HepG2 (cell line): ENCODE results near the gene SEC16A. TPM values are rescaled to one million over a fixed set of nuclear protein-coding genes. Genes with fewer than 3 reads are reported as not detected.

Source experiments
- HBP1 ChIP-seq: IDR thresholded peaks from 2 replicates; pipeline ENCODE4 v1.6.1; 2016; ENCODE audit warnings: low read depth, control low read depth
- KDM5B ChIP-seq: sonication (generic); formaldehyde crosslinking; IDR thresholded peaks from 2 replicates; pipeline ENCODE4 v1.4.0; 2020; ENCODE audit warnings: missing genetic modification reagents, mild to moderate bottlenecking, borderline replicate concordance
- MAFG ChIP-seq: sonication (generic); formaldehyde crosslinking; IDR thresholded peaks from 2 replicates; pipeline ENCODE4 v1.5.1; 2020; ENCODE audit warnings: mild to moderate bottlenecking, missing genetic modification reagents
- MYPOP ChIP-seq: sonication (generic); formaldehyde crosslinking; IDR thresholded peaks from 2 replicates; pipeline ENCODE4 v1.8.1; 2023; ENCODE audit warnings: mild to moderate bottlenecking, moderate library complexity, missing genetic modification reagents
- SKIL ChIP-seq: sonication (generic); formaldehyde crosslinking; IDR thresholded peaks from 2 replicates; pipeline ENCODE4 v1.8.0; 2022; ENCODE audit warnings: missing genetic modification reagents, mild to moderate bottlenecking, moderate library complexity, borderline replicate concordance
- ZFP82 ChIP-seq: sonication (generic); formaldehyde crosslinking; IDR thresholded peaks from 2 replicates; pipeline ENCODE4 v1.5.1; 2020; ENCODE audit warnings: mild to moderate bottlenecking, missing genetic modification reagents, borderline replicate concordance
- ZNF142 ChIP-seq: sonication (generic); formaldehyde crosslinking; IDR thresholded peaks from 2 replicates; pipeline ENCODE4 v1.4.0; 2020; ENCODE audit warnings: missing genetic modification reagents
- polyA plus RNA-seq, 8 experiments: library from polyadenylated mRNA; depleted of rRNA in 3 of 8; stranded (reverse) in 7 of 8; unstranded in 1 of 8; fragments of >200 nt; fragmentation: Illumina TruSeq in 4 of 8; extraction: Trizol in 4 of 8; gene quantifications; 2 replicates each; pipeline versions ENCODE4 v1.2.1 to v1.2.3, GENCODE V29; 2011 to 2016; ENCODE audit warnings: low read depth in 4 of 8, missing spikeins in 1 of 8, mixed read lengths in 1 of 8; ENCODE audit not compliant: insufficient read depth in 1 of 8
- total RNA-seq, 5 experiments: library from RNA; depleted of rRNA; stranded (reverse); fragments of >200 nt; fragmentation: Illumina TruSeq; extraction: Trizol; gene quantifications; 2 replicates each; pipeline ENCODE4 v1.2.3, GENCODE V29; 2016; ENCODE audit warnings: low read depth in 1 of 5
- TF ChIP-seq, protein P1 (sequence below): IDR thresholded peaks from 2 replicates; pipeline ENCODE4 v1.6.1; 2016; ENCODE audit warnings: low read depth, borderline replicate concordance
- TF ChIP-seq, protein P2 (sequence below): sonication (generic); formaldehyde crosslinking; IDR thresholded peaks from 2 replicates; pipeline ENCODE4 v1.4.0; 2020; ENCODE audit warnings: missing genetic modification reagents
- TF ChIP-seq, protein P3 (sequence below): sonication (generic); formaldehyde crosslinking; IDR thresholded peaks from 2 replicates; pipeline ENCODE4 v1.8.0; 2022; ENCODE audit warnings: low read depth, missing genetic modification reagents

SEC16A gene
- total and polyA plus RNA-seq, 2 of the 13 experiments (the other 11 are each of a cell fraction or from before 2014, with no cell fraction given) = 15.9 to 18.9 TPM

DNA sequence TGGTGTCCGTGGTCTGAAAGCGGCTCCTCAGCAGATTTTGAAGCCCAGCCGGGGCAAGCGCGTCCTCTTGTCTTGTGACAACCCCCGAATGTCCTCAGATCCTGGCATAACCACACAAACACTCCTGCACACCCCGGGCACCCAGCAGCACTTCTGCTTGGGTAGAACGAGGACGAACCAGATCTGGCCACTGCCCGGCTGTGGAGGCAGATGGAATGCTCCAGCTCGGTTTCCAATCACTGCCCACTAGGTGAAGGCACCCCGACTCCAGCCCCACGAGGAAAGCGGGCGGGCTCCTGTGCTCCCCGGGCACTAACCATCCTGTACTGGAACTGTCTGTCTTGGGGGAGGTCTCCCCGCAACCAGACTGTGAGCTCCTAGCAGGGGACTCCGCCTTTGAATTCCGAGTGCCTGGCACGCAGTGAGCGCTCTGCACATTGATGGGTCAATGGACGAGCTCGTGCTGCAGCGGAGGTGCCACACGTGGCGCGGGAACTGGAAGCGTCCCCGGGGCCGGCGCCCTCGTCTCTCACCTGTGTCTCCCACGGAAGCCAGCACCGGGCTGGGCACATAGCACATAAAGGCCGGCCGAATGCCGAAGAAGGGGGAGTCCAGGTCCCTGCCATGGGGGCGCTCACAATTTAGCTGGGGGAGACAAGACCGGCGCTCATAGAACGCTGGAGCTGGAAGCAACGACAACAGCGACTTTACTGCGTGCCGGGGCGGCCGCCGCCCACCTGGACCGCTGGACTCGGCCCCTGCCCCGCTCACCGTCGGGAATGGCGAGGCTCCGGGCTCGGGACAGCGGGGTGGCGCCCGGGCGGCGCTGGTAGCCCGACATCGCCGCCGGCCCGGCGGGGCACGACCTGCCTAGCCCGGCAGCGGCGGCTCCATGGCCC, 73.0 kb downstream of the SEC16A start (continued):
- 0 out of 2 replicates have a peak, but pooled peaks have one; percentile 41 for TF ChIP-seq ZNF142 (CRISPR knock-in tag)
- no peak for TF ChIP-seq HBP1
- no peak for TF ChIP-seq MYPOP (CRISPR knock-in tag)
- peak; percentile 52; the same call in 1 of the 2 replicates for TF ChIP-seq MAFG (CRISPR knock-in tag)
- 0 out of 2 replicates have a peak, but pooled peaks have one; percentile 50 for TF ChIP-seq ZFP82 (CRISPR knock-in tag)
- TF ChIP-seq, protein P1, sequence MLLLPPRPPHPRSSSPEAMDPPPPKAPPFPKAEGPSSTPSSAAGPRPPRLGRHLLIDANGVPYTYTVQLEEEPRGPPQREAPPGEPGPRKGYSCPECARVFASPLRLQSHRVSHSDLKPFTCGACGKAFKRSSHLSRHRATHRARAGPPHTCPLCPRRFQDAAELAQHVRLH (CRISPR knock-in tag) = no peak
- peak; percentile 4; the same call in 1 of the 2 replicates for TF ChIP-seq KDM5B
- TF ChIP-seq, protein P2, sequence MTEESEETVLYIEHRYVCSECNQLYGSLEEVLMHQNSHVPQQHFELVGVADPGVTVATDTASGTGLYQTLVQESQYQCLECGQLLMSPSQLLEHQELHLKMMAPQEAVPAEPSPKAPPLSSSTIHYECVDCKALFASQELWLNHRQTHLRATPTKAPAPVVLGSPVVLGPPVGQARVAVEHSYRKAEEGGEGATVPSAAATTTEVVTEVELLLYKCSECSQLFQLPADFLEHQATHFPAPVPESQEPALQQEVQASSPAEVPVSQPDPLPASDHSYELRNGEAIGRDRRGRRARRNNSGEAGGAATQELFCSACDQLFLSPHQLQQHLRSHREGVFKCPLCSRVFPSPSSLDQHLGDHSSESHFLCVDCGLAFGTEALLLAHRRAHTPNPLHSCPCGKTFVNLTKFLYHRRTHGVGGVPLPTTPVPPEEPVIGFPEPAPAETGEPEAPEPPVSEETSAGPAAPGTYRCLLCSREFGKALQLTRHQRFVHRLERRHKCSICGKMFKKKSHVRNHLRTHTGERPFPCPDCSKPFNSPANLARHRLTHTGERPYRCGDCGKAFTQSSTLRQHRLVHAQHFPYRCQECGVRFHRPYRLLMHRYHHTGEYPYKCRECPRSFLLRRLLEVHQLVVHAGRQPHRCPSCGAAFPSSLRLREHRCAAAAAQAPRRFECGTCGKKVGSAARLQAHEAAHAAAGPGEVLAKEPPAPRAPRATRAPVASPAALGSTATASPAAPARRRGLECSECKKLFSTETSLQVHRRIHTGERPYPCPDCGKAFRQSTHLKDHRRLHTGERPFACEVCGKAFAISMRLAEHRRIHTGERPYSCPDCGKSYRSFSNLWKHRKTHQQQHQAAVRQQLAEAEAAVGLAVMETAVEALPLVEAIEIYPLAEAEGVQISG = 0 out of 2 replicates have a peak, but pooled peaks have one; percentile 3
- TF ChIP-seq SKIL (CRISPR knock-in tag) = 0 out of 2 replicates have a peak, but pooled peaks have one; percentile 26
- TF ChIP-seq, protein P3, sequence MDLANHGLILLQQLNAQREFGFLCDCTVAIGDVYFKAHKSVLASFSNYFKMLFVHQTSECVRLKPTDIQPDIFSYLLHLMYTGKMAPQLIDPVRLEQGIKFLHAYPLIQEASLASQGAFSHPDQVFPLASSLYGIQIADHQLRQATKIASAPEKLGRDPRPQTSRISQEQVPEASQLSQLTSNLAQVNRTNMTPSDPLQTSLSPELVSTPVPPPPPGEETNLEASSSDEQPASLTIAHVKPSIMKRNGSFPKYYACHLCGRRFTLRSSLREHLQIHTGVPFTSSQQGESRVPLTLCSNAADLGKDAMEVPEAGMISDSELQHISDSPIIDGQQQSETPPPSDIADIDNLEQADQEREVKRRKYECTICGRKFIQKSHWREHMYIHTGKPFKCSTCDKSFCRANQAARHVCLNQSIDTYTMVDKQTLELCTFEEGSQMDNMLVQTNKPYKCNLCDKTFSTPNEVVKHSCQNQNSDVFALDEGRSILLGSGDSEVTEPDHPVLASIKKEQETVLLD (CRISPR knock-in tag) = peak; percentile 24; the same call in 1 of the 2 replicates
